ENCODE measurements around the gene SPEG. TPM values are rescaled to one million over a fixed set of nuclear protein-coding genes. Genes with fewer than 3 reads are reported as not detected.

SPEG gene
- total RNA-seq, 4 donors from 2014 or later: 6.7 to 10.2 (median 8.1) TPM

GRCh38 chr2:219538956-219539788 is 104.5 kb downstream of the SPEG start:
- H3K9me3 ChIP-seq: no peaks in the 10 kb centered on the region
- no peak for DNase-seq (ENCODE audit: low spot score in 2 of 2)
- H3K36me3 ChIP-seq: peaks cover 0 to 26% (median 0%) of the 10 kb centered on the region in 3 donors
- peak overlapping the region; percentile 38 to 97 (median 80) for H3K27ac ChIP-seq
- peaks cover 0 to 64% (median 36%) of the 10 kb centered on the region in 4 donors for H3K4me1 ChIP-seq
- H3K4me3 ChIP-seq: no peak overlapping the region
- WGBS, 2 donors: 37 to 73% methylated on average over 7 to 30 of the region's 32 CpGs
- no peak for TF ChIP-seq POLR2A (IDR thresholded peaks at IDR 0.05)
- no peak for TF ChIP-seq CTCF (IDR thresholded peaks at IDR 0.05)
- no peaks in the 10 kb centered on the region for H3K27me3 ChIP-seq

- Histone ChIP-seq H3K4me1 (peaks cover 0 to 73% (median 41%) of the 10 kb centered on the region in 4 donors), H3K27ac (peak overlapping the region; percentile 38 to 97 (median 80)), H3K36me3 (peaks cover 0 to 26% (median 0%) of the 10 kb centered on the region in 3 donors), H3K27me3 (no peaks in the 10 kb centered on the region), H3K9me3 (no peaks in the 10 kb centered on the region), H3K4me3 (no peak overlapping the region)
- no peak for DNase-seq (ENCODE audit: low spot score in 2 of 2)
- WGBS, 2 donors: 79 to 87% methylated on average over 36 to 46 of the region's 46 CpGs
- no peak for TF ChIP-seq EP300 (IDR thresholded peaks at IDR 0.05)
- no peak for TF ChIP-seq CTCF (IDR thresholded peaks at IDR 0.05)
- TF ChIP-seq POLR2A (IDR thresholded peaks at IDR 0.05): no peak
Measured at GRCh38 chr2:219539926-219540678, 105.5 kb downstream of the SPEG start.

GRCh38 chr2:219540784-219541504 is 106.3 kb downstream of the SPEG start:
- WGBS, 2 donors: 85 to 87% methylated on average over 12 of the region's 12 CpGs
- Histone ChIP-seq H3K27ac (peak overlapping the region in 1 of 4 donors; percentile 97), H3K27me3 (no peaks in the 10 kb centered on the region), H3K4me1 (peaks cover 0 to 75% (median 41%) of the 10 kb centered on the region in 4 donors), H3K4me3 (no peak overlapping the region), H3K9me3 (no peaks in the 10 kb centered on the region), H3K36me3 (peaks cover 0 to 26% (median 0%) of the 10 kb centered on the region in 3 donors)
- no peak for TF ChIP-seq CTCF (IDR thresholded peaks at IDR 0.05)
- no peak for TF ChIP-seq POLR2A (IDR thresholded peaks at IDR 0.05)
- no peak for TF ChIP-seq EP300 (IDR thresholded peaks at IDR 0.05)
- DNase-seq (ENCODE audit: low spot score in 2 of 2): no peak

- H3K4me1 ChIP-seq: peaks cover 0 to 73% (median 41%) of the 10 kb centered on the region in 4 donors
- H3K27me3 ChIP-seq: no peaks in the 10 kb centered on the region
- peak in 1 of 2 donors; percentile 11 for TF ChIP-seq EP300 (IDR thresholded peaks at IDR 0.05)
- no peak for TF ChIP-seq POLR2A (IDR thresholded peaks at IDR 0.05)
- peak; percentile 82 to 98 (median 90) for TF ChIP-seq CTCF (IDR thresholded peaks at IDR 0.05)
- H3K27ac ChIP-seq: peak overlapping the region; percentile 41 to 97 (median 74)
- peak; percentile 41 to 67 for DNase-seq (ENCODE audit: low spot score in 2 of 2)
- peaks cover 0 to 26% (median 0%) of the 10 kb centered on the region in 3 donors for H3K36me3 ChIP-seq
- no peaks in the 10 kb centered on the region for H3K9me3 ChIP-seq
- H3K4me3 ChIP-seq: peak overlapping the region in 3 of 4 donors; percentile 17 to 30 (median 25)
- WGBS, 2 donors: 10 to 22% methylated on average over 17 to 29 of the region's 48 CpGs
Measured at GRCh38 chr2:219541611-219542180, 107.1 kb downstream of the SPEG start.

Data from tibial nerve (tissue), 4 donors.